GDM1 (cell line): ENCODE results near the gene CHTF18.
"Not testable (repeated sequence)": the region's sequence is repeated elsewhere in the genome, so short reads cannot be mapped to it uniquely, and the experiment has no call there.

Source experiments
- DNase-seq: peaks from one replicate; lab custom pipeline; 2025; lab: John Stamatoyannopoulos, UW

CHTF18 gene

GRCh38 chr16:788399-789126 is at the start of gene CHTF18:
CHTF18 (plus strand) TSS chr16:788620; CDS start chr16:788685, 65 bp downstream.
- peak; percentile 92 for DNase-seq

- no peak for DNase-seq
Measured at GRCh38 chr16:739560-740458, 48.6 kb upstream of the CHTF18 start.

GRCh38 chr16:740459-740763 is 48.0 kb upstream of the CHTF18 start:
- DNase-seq: no peak

GRCh38 chr16:740764-741505 is 47.5 kb upstream of the CHTF18 start, which contains the start of gene CIAO3:
CIAO3 (minus strand) TSS chr16:740997; CDS start chr16:740985, 12 bp downstream.
- DNase-seq: peak; percentile 85

GRCh38 chr16:741986-742629 is 46.3 kb upstream of the CHTF18 start:
- DNase-seq: no peak

DNA sequence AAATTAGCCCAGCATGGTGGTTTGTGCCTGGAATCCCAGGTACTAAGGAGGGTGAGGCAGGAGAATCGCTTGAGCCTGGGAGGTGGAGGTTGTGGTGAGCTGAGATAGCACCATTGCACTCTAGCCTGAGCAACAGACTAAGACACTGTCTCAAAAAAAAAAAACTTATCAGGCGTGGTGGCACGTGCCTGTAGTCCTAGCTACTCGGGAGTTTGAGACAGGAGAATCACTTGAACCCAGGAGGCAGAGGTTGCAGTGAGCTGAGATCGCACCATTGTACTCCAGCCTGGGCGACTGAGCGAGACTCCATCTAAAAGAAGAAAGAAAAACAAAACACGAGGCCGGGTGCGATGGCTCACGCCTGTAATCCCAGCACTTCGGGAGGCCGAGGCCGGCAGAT is 45.5 kb upstream of the CHTF18 start:
- DNase-seq: not testable (repeated sequence)

DNA sequence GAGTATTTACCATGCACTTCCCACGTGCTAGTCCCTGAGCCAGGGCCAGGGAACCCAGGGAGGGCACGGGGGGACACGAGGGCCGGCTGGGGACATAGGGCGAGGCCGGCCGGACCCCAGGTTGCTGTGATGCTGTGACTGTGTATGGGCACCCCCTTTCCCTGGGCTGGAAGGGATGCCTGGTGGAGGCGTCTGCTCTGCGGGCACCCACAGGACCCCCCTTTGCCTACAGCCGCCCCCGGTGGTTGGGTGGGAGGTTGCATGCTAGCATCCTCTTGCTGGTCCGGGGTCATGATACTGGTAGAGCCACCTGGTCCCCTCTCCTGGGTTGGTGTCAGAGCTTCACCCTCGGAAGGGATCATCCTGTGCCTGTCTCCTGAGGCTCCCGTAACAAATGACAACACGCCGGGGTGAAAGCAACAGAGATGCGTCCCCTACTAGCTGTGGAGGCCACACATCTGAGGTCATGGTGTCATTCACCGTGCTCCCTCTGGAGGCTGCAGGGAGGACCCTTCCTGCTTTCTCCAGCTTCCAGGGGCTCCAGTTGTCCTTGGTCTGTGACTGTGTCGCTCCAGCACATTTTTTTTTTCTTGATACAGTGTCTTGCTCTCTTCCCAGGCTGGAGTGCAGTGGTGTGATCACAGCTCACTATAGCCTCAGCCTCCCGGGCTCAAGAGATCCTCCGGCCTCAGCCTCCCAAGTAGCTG is 44.5 kb upstream of the CHTF18 start:
- DNase-seq: no peak

- no peak for DNase-seq
Measured at GRCh38 chr16:745739-746138, 42.7 kb upstream of the CHTF18 start.

DNA sequence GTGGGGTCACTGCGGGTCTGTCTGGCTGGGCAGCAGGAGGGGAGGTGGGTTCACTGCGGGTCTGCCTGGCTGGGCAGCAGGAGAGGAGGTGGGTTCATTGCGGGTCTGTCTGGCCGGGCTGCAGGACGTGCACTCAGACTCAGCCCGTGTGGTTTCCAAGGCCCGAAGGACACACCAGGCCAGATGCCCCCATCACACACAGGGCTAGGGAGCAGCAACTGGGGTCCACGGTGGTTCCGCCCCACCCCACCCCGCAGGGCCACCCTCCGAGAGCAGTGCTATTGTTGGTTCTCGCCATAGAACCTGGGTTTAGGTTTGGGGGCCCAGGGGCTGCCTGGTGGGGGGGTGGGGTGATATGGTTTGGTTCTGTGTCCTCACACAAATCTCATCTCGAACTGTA is 41.8 kb upstream of the CHTF18 start:
- DNase-seq: no peak

- DNase-seq: no peak
Measured at GRCh38 chr16:747978-748746, 40.3 kb upstream of the CHTF18 start.

DNA sequence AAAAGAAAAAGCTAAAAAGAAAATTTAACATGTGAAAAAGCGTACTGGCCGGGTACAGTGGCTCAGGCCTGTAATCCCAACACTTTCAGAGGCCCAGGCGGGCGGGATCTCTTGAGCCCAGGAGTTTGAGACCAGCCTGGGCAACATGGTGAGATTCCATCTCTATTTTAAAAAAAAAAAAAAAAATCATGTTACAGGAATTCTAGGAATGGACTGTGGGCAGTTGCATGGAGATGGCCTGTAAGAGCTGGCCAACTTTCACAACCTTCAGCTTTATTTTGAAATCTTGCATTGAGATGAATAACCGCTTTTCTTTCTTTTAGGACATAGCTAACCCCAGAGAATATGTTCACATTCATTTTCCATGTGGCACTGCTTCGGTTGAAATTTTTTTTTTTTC is 39.4 kb upstream of the CHTF18 start:
- no peak for DNase-seq

- no peak for DNase-seq
Measured at GRCh38 chr16:750485-750884, 37.9 kb upstream of the CHTF18 start.

DNA sequence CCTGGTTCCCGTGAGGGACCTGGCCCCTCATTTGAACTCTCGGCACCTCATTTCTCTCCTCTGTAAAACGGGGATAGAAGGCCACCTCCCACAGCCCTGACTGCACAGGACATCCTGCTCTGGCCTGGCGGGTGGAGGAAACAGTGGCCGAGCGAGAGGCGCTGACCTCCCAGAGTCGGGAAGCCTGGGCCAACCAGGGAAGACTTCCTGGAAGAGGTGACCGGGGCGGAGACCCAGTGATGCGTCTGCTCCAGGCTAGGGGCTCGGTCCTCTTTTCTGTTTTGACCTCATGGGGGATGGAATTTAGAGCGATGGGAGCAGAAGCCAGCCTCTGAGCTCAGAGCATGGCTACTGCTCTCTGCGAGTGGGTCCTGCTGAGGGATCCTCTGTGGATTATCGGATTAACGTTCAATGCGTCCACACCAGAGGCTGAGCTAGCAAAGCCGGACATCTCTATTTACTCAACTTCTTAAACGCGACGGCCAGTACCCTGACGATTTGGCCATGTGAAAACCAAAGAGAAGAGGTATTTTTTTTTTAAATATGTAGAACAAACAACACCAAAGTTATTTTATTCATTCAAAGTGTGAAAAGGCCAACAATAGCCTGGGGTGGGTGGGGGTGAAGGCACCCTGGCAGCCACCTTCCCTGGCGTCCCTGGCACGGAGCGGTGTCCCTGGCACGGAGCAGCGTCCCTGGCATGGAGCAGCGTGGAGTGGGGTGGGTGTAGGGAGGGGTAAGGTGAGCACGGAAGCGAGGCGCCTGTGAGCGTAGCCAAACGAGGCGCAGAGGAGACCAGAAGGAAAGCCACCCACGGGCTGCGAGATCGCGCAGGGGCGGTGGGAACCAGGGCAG is 37.0 kb upstream of the CHTF18 start:
- DNase-seq: no peak

GRCh38 chr16:752007-752312 is 36.5 kb upstream of the CHTF18 start:
- no peak for DNase-seq

DNA sequence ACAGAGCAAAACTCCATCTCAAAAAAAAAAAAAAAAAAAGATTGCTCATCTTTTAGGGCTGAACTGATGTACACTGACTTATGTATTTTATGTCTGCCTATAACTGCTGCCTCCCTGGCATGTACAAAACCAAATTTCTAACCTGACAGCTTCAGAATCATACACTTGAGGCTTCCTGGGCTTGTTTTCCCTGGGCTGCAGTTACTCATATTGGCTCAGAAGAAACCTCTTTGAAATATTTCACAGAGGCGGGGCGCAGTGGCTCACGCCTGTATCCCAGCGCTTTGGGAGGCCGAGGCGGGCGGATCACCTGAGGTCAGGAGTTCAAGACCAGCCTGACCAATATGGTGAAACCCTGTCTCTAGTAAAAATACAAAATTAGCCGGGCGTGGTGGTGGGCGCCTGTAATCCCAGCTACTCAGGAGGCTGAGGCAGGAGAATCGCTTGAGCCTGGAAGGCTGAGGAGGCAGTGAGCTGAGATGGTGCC is 34.3 kb upstream of the CHTF18 start:
- not testable (repeated sequence) for DNase-seq

DNA sequence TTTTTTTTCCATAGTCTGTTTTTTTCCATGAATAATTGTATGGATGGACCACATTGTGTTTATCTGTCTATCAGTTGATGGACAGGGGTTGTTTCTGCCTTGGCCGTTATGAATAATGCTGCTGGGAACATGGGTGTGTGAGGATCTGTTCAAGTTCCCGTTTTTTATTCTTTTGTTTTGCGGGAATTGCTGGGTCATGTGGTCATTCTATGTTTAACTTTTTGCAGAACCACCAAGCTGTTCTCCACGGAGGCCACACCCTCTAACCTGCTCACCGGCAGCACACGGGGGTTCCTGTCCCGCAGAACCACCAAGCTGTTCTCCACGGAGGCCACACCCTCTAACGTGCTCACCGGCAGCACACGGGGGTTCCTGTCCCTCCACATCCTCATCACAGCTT is 33.8 kb upstream of the CHTF18 start:
- peak; percentile 65 for DNase-seq

- no peak for DNase-seq
Measured at GRCh38 chr16:756428-756827, 32.0 kb upstream of the CHTF18 start.

DNA sequence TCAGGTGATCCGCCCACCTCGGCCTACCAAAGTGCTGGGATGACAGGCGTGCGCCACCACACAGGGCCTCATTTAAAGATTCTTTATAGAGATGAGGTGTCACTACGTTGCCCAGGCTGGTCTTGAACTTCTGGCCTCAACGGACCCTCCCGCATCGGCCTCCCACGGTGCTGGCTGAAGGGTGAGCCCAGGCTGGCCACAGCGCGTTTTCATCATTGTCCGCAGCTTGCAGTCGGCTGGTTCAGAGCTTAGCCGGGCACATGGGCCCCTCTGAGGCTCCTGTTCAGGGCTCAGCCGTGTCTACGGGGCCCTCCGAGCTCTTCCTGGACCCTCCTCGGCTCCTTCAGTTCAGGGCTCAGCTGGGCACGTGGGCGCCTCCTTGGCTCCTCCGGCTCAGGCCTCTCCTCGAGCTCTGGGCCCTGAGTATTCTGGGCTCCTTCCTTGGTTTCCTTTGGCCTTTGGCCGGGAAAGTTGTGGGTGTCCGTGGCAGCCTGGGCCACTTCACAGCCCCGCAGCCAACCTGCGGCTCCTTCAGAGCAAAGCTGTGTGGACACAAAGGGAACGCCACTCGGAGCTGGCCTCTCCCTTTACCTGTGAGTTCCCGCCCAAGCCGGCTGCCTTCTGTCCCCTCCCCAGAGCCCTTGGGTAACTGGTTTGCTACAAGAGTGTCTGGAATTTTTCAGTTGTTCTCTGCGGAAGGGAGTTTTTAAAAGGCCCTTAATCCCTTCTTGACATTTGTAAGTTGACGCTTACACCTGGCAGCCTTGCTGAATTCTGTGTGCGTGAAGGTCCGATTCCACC is 29.1 kb upstream of the CHTF18 start:
- DNase-seq: no peak

- no peak for DNase-seq
Measured at GRCh38 chr16:760065-760464, 28.4 kb upstream of the CHTF18 start.
